MV-4-11 (cell line): Measurements from ENCODE around the gene ABHD1.

Experiments used
- DNase-seq: peaks from one replicate; lab custom pipeline; 2025; lab: John Stamatoyannopoulos, UW

Gene ABHD1

GRCh38 chr2:27086724-27087593, 36.7 kb upstream of the ABHD1 start, which contains the start of gene KHK:
KHK (plus strand) TSS chr2:27086772; CDS start chr2:27087260, 488 bp downstream.
- DNase-seq: no peak

DNA sequence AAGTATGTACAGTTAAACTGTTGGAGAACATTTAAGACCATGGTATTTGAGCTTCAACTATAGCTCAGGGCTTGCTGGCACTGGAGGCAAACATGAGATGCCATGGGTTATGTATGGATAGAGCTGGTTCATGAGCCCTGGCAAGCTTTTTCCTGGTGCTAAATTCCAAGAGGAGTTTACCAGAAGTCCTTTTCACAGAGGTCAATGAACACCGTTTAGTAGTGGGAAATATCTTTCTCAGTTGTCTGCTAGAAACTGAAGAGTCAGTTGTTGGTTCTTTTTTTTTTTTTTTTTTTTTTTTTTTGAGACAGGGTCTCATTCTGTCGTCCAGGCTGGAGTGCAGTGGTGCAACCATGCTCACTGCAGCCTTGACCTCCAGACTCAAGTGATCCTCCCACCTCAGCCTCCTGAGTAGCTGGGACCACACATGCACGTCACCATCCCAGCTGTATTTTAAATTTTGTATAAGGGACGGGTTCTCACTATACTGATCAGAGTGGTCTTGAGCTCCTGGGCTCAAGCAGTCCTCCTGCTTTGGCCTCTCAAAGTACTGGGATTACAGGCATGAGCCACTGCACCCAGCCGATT, 35.7 kb upstream of the ABHD1 start:
- no peak for DNase-seq

DNA sequence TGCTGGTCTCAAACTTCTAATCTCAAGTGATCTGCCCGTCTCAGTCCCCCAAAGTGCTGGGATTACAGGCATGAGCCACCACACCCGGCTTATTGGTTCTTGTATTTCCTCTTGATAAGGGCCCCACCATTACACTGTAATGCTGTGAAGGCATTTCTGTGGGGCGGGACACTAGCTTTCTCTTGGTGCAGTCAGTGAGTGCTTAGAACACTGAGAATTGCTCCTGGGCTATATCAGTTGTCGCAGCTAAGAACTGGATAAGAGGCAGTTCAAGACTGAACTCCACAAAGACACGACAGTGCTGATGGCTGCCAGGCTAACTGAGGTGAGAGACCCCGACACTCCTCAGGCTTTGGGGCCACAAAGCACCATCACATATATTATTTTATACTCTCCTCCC, 35.0 kb upstream of the ABHD1 start:
- DNase-seq: no peak

DNA sequence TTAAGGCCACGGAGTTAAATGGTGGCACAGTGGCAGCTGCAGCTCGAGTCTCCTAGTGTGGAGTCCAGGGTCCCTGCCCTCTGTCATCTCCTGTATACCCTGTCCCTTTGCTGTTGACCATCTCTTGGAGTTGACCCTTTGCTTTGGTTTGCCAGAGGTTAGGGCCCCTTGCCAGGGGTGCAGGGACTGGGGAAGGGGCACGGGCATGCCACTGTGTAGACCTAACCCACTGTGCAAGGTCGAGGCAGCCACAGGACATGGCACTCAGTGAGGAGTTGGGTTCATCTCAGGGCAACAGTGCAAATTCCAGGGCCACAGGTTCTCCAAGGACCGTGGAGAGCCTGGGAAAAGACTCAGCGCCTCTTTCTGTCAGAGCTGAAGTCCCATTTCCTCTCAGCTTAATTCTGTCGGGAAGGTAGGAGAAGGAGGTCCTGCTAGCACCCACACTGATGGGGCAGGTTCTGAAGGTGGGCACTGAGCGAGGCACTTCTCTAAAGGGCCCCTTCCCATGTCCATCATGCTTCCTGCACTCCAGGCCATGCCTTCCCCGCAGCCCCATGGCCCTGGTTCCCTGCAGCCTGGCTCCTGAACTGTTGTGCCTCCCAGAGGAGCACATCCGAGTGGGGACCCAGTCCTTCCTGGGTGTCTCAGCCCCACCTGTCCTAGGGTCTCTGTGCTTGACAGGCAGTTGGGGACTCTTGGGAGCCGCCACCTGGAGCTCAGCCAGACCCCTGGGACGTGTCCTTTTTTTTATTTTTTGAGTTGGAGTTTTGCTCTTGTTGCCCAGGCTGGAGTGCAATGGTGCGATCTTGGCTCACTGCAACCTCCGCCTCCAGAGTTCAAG, 34.3 kb upstream of the ABHD1 start:
- DNase-seq: no peak

DNA sequence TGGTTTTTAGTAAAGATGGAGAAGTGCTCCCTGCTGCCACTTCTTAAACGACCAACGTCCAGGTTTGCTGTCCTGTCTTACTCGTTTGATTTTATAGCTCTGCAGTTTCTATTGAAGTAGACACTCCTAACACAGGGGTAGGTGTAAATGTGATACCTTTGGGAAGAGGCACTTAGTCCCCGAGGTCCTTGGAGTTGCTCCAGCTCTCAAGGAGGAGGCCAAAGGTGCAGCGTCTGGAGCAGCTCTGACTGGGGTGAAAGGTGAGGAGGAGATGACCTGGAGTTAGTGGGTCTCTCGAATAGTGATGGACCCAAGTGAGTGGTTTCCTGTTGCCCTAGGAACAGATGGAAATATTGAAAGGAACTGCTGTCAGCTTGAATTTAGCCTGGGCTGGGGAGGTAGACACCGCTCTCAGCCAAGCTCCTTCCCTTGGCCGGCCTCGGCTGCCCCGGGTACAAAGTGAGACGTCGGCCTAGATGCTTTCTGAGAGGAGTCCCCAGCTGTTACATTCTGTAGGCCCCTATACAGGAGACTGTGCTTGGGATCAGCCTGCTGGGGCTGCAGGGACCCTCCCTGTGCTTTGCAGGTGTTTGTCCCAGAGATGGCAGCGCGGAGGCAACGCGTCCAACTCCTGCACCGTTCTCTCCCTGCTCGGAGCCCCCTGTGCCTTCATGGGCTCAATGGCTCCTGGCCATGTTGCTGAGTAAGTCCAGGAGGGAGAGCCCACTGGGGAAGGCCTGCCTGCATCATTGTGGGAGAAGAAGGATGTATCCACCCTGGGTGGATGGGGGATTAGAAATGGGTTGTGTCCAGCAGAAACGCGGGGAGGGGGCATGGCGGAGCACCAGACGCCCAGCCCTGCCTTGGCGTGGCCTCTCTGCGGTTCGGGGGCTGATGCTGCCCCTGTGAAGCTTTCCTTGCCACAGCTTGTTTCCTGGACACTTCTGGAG, 31.6 kb upstream of the ABHD1 start:
- DNase-seq: no peak

- DNase-seq: no peak
These were observed 30.8 kb upstream of the ABHD1 start for GRCh38 chr2:27092696-27093429.

DNA sequence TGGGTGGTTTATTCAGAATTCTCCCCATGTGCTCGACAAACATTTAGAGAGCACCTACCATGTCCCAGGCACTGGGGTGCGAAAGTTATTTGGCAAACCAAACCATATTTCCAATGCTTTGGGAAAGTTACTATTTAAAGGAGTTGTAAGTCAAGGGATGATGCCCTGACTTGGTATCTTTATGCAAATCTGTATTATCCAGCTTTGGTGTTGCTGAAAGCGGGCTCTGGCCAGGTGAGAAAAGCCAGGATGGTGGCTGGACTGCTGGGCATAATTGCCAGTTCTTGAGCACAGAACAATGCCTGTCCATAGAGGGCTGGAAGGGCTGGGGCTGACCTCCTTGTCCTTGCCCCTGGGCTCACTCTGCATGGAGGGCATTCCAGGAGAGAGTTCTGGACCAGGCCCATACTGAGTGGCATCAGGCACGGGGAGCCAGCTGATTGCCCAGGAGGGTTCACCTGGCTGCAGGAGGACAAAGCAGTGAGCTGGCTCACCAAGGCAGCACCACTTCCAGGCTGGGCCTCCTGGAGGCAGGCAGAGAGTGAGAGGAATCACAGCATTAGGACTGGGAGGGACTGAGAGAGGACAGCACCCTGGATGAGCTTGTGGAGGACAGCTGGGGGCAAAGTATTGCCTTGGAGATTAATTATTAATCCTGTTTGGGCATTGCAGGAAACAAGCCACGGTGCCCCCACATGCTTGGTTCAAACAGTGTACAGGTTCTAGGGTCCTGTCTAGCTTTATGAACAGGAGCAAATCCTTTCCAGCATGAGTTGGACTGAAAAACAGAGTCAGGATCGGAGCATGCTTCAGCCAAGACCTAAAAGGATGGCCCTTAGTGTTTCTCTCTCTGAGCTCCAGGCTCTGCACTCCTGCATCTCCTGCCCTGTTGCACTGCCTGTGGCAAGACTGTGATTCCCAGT, 29.9 kb upstream of the ABHD1 start:
- no peak for DNase-seq

- no peak for DNase-seq
These were observed 29.1 kb upstream of the ABHD1 start for GRCh38 chr2:27094353-27094984.

- DNase-seq: no peak
These were observed 28.2 kb upstream of the ABHD1 start for GRCh38 chr2:27095427-27095744.

DNA sequence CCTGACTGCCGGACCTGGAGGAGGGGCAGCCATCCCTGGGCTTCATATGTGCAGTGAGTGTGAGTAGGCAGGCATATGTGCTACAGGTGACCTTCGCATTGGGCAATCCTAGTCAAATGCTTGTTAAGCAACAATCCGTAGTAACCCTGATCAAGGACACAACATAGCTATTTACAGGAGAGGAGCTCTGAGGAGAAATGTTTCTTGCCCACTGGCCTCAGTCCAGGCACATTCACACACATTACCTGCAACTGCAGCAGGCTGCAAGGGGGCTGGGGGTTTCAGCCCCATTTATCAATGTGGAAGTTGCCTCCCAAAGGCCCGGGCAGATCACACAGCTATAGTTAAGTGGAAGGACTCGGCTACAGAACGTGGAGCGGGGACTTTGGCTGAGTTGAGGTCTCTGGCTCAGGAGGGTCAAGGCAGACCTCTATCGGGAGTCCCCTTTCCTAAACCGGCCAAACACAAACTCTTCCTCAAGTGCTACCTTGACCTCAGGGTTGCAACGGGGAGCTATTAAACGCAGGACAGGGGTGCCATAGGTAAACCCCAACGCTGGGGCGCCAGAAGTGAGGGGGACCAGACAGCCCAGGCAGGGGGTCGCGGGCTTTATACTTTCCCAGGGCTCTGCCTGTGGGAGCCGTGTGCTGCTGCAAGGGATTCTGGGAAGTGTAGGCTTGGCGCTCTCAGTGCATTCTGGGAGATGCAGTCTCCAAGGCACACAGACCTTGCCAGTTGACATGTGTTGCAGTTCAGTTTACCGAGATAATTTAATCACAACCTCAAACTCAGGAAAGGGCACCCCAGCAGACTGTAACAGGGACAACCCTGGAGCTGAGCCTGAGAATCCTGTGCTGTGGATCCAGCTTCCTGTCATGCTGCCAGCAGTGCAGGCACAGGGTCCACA, 27.6 kb upstream of the ABHD1 start:
- DNase-seq: peak; percentile 64

GRCh38 chr2:27096748-27097297, 26.8 kb upstream of the ABHD1 start:
- peak; percentile 61 for DNase-seq

DNA sequence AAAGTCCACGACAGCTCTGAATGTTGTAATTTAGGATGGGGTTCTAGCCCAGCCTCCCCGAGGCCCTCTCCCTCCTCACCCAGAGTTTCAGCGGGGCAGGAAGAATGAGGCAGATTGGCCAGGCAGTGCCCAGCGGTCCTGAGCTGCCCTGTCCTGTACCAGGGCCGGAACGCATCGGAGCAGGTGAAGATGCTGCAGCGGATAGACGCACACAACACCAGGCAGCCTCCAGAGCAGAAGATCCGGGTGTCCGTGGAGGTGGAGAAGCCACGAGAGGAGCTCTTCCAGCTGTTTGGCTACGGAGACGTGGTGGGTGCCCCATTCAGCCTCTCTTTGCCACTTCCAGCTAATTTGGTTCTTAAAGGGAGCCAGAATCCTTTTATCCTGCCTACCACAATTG, 26.3 kb upstream of the ABHD1 start:
- no peak for DNase-seq

GRCh38 chr2:27099334-27099955, 24.2 kb upstream of the ABHD1 start:
- DNase-seq: no peak

GRCh38 chr2:27100036-27100435, 23.6 kb upstream of the ABHD1 start:
- no peak for DNase-seq

GRCh38 chr2:27102329-27102728, 21.3 kb upstream of the ABHD1 start:
- DNase-seq: no peak

DNA sequence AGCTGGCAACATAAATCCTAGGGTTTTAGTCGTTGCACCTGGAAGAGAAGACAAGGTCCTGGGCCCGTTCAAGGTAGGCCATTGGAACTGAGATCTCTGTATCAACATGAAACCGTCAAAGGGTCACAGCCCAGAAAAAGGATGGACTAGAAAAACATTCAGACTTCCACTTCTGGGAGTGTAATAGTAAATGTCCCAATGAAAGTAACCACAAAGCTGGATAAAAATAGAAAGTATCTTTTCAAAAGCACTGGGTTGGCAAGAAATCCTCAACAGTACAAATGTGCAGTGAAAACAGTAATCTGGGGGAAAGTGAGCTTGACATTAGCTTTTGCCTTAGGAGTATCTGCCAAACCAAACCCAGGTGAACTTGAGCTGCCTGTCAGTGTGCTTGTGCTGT, 17.6 kb upstream of the ABHD1 start:
- DNase-seq: peak; percentile 26

DNA sequence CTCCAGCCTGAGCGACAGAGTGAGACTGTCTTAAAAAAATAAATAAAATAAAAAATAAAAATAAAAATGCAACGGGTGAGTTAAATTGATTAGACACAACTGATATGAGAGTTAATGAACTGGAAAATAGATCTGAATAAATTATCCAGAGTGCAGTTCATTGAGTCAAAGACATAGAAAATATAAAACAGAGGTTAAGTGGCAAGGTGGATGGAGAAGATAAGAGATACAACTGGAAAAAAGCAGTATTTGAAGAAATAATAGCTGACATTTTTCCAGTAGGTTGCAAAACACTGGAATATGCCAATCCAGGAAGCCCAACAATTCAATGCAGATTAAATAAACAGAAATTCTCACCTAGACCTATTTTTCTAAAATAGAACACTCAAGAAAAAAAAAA, 15.4 kb upstream of the ABHD1 start:
- no peak for DNase-seq

DNA sequence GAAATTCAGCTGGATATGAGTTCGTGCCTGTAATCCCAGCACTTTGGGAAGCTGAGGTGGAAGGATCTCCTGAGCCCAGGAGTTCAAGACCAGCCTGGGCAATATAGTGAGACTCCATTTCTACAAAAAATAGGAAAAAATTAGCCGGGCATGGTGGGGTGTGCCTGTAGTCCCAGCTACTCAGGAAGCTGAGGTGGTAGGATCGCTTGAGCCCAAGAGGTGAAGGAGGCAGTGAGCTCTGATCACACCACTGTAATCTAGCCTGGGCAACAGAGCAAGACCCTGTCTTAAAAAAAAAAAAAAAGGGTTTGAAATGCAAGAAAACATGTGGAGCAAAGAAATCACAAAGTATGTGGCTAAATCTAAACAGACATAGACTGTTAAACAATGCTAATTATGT, 14.5 kb upstream of the ABHD1 start:
- no peak for DNase-seq
